Caki2 (cell line): Measurements from ENCODE around the gene LRRFIP1. TPM values are rescaled to one million over a fixed set of nuclear protein-coding genes. Genes with fewer than 3 reads are reported as not detected.

Source experiments
- DNase-seq: peaks from one replicate; pipeline ENCODE4 v3.0.0-alpha.2; 2015; ENCODE audit warnings: low read depth
- in situ Hi-C: cut with HindIII; loops from 2 replicates; pipeline ENCODE4 v1.10.0; 2016; ENCODE audit warnings: low sequenced_read_pairs, low pct_unique_long_range_greater_than_20kb, mixed read lengths
- total RNA-seq: library from RNA; depleted of rRNA; stranded (reverse); fragments of >200 nt; shearing (Covaris generic); gene quantifications from 2 replicates; pipeline ENCODE4 v1.2.3, GENCODE V29; 2014; ENCODE audit warnings: low replicate concordance

Gene LRRFIP1
- total RNA-seq, 1 experiment from 2014 or later: 14.4 TPM

GRCh38 chr2:237724811-237725478, 97.6 kb downstream of the LRRFIP1 start:
- DNase-seq: no peak
- in situ Hi-C loops: no loop called here

GRCh38 chr2:237725661-237726060, 98.3 kb downstream of the LRRFIP1 start:
- in situ Hi-C loops: no loop called here
- DNase-seq: no peak

- in situ Hi-C loops: no loop called here
- peak; percentile 74 for DNase-seq
Measured at GRCh38 chr2:237726401-237726830, 99.0 kb downstream of the LRRFIP1 start.

GRCh38 chr2:237727363-237727762, 100.0 kb downstream of the LRRFIP1 start:
- in situ Hi-C loops: no loop called here
- no peak for DNase-seq

GRCh38 chr2:237729681-237730475, 102.5 kb downstream of the LRRFIP1 start:
- no peak for DNase-seq
- in situ Hi-C loops: no loop called here

GRCh38 chr2:237731663-237732062, 104.3 kb downstream of the LRRFIP1 start:
- DNase-seq: peak; percentile 43
- in situ Hi-C loops: no loop called here

- no peak for DNase-seq
- in situ Hi-C loops: no loop called here
Measured at GRCh38 chr2:237732070-237732469, 104.7 kb downstream of the LRRFIP1 start.

GRCh38 chr2:237732790-237733381, 105.5 kb downstream of the LRRFIP1 start:
- in situ Hi-C loops: no loop called here
- no peak for DNase-seq

- in situ Hi-C loops: no loop called here
- DNase-seq: no peak
Measured at GRCh38 chr2:237733677-237734300, 106.4 kb downstream of the LRRFIP1 start.

- in situ Hi-C loops: no loop called here
- DNase-seq: no peak
Measured at GRCh38 chr2:237734905-237735623, 107.7 kb downstream of the LRRFIP1 start.

- no peak for DNase-seq
- in situ Hi-C loops: no loop called here
Measured at GRCh38 chr2:237735798-237736197, 108.4 kb downstream of the LRRFIP1 start.

GRCh38 chr2:237736783-237737182, 109.4 kb downstream of the LRRFIP1 start:
- in situ Hi-C loops: no loop called here
- DNase-seq: no peak

GRCh38 chr2:237737196-237737865, 109.9 kb downstream of the LRRFIP1 start:
- DNase-seq: no peak
- in situ Hi-C loops: no loop called here

- in situ Hi-C loops: no loop called here
- no peak for DNase-seq
Measured at GRCh38 chr2:237738255-237738654, 110.9 kb downstream of the LRRFIP1 start.

GRCh38 chr2:237739101-237739500, 111.7 kb downstream of the LRRFIP1 start:
- in situ Hi-C loops: no loop called here

GRCh38 chr2:237742191-237742590, 114.8 kb downstream of the LRRFIP1 start:
- in situ Hi-C loops: no loop called here
- no peak for DNase-seq

More at GRCh38 chr2:237739101-237739500, 111.7 kb downstream of the LRRFIP1 start:
- no peak for DNase-seq

GRCh38 chr2:237742614-237743013, 115.2 kb downstream of the LRRFIP1 start:
- DNase-seq: no peak
- in situ Hi-C loops: no loop called here

- in situ Hi-C loops: no loop called here
- no peak for DNase-seq
Measured at GRCh38 chr2:237743024-237743423, 115.6 kb downstream of the LRRFIP1 start.
